Heart left ventricle (tissue), 16 donors: ENCODE measurements around the gene TXNDC12. TPM values are rescaled to one million over a fixed set of nuclear protein-coding genes. Genes with fewer than 3 reads are reported as not detected.

Experiments
- ATAC-seq, 4 donors: fragments of 200-7000 bp; cut with Tn5 transposase; one replicate each; pipeline ENCODE4 v1.9.1; 2020 to 2022; ENCODE audit warnings: moderate library complexity in 4 of 4, mild to moderate bottlenecking in 3 of 4, moderate number of reproducible peaks in 1 of 4
- DNase-seq, 5 donors: peaks; one replicate each; pipeline ENCODE4 v3.0.0-alpha.2; 2020
- H3K27ac ChIP-seq, 12 donors: fragments of 200-600 bp; sonication (generic) in 4 of 12; one replicate each; pipeline versions ENCODE4 v1.5.0 to v1.8.0; 2016 to 2022; ENCODE audit warnings: mild to moderate bottlenecking in 2 of 12
- H3K27me3 ChIP-seq, 9 donors: fragments of 200-600 bp; sonication (generic) in 2 of 9; one replicate each; pipeline versions ENCODE4 v1.5.1 to v1.8.0; 2016 to 2022; ENCODE audit warnings: mild to moderate bottlenecking in 3 of 9
- H3K36me3 ChIP-seq, 9 donors: fragments of 200-600 bp; sonication (generic) in 2 of 9; one replicate each; pipeline versions ENCODE4 v1.5.0 to v1.8.0; 2018 to 2022; ENCODE audit warnings: mild to moderate bottlenecking in 2 of 9
- H3K4me1 ChIP-seq, 12 donors: fragments of 200-600 bp; sonication (generic) in 4 of 12; one replicate each; pipeline versions ENCODE4 v1.5.0 to v1.8.0; 2016 to 2022; ENCODE audit warnings: mild to moderate bottlenecking in 3 of 12
- H3K4me3 ChIP-seq, 12 donors: fragments of 200-600 bp; sonication (generic) in 4 of 12; one replicate each; pipeline versions ENCODE4 v1.5.0 to v1.8.0; 2017 to 2022; ENCODE audit warnings: mild to moderate bottlenecking in 9 of 12, moderate library complexity in 4 of 12
- H3K9me3 ChIP-seq, 12 donors: fragments of 200-600 bp; sonication (generic) in 4 of 12; one replicate each; pipeline versions ENCODE4 v1.5.0 to v1.8.0; 2016 to 2022; ENCODE audit warnings: mild to moderate bottlenecking in 1 of 12
- POLR2A ChIP-seq, 2 donors: fragments of 450-650 bp; IDR thresholded peaks; one replicate each; pipeline ENCODE4 v1.6.1; 2017; ENCODE audit warnings: antibody characterized with exemption in 2 of 2, mild to moderate bottlenecking in 2 of 2, moderate library complexity in 2 of 2
- WGBS, 4 donors: extraction: QIAGEN DNeasy Blood & Tissue Kit in 2 of 4; methylation state at CpG; one replicate each; pipeline versions ENCODE4 v1.1.5 to v1.1.7; 2013 to 2018; 5-methylcytosine and 5-hydroxymethylcytosine counted together
- intact Hi-C, 10 donors: fragments of 100-400 bp; cut with DNase I; formaldehyde crosslinking; loops; one replicate each; pipeline versions ENCODE4 v1.11.1 to v1.14.2; 2022
- polyA plus RNA-seq, 2 donors: library from polyadenylated mRNA; stranded (reverse); fragments of 200-250 nt; gene quantifications; one replicate each; pipeline ENCODE4 v1.2.3, GENCODE V29; 2013
- total RNA-seq, 9 donors: library from RNA; depleted of rRNA in 2 of 9; stranded (reverse); fragments of >200 nt in 2 of 9; fragmentation: NEBNext Ultra II Directional in 3 of 9; extraction: Animal tissue kit (Norgen Biotek cat#: 25700) in 3 of 9; gene quantifications; one replicate each; pipeline versions ENCODE4 v1.1.0 to v1.2.4, GENCODE V29; 2016 to 2023
- TF ChIP-seq, protein P1 (sequence below), 12 donors: fragments of 200-600 bp; sonication (generic) in 4 of 12; IDR thresholded peaks; one replicate each; pipeline versions ENCODE4 v1.5.0 to v1.8.0; 2018 to 2022; ENCODE audit warnings: antibody characterized with exemption in 12 of 12, mild to moderate bottlenecking in 5 of 12
- donor health status: ischemic (EF 13 %, LVEDD 7.1; RV severe dilation, severe dysfunction).
- donor health status: healthy with polysubstance abuse.
- donor health status: DM: no; HTN: yes; CAD: no.
- donor health status: DM: no; HTN: no; CAD: no.
- donor health status: ischemic (EF 25% LVEDD 6.9; RV normal size, moderate dysfunction).
- donor health status: ischemic (EF 25% LVEDD 5.7; RV mildly dilated, moderate dysfunction).
- donor health status: healthy.
- donor health status: DM: yes; HTN: yes; CAD: no.
- donor health status: ischemic (EF 35%, LVEDD 5.7; RV mildly dilated, moderate dysfunction).
- donor health status: nonischemic (EF 11% LVEDD 7.7; RV severe dilation, severe dysfunction).
- donor health status: DM: yes; HTN: yes; CAD: no.
- donor health status: PGD.
- donor health status: ischemic (EF 29% LVEDD 5.4; RV normal size, mild dysfunction).
- donor health status: nonischemic (EF 23%, LVEDD 6.1; RV moderate dilation, normal function).

Gene TXNDC12
- total and polyA plus RNA-seq, 11 donors = 7.7 to 42.9 (median 26.2) TPM

- intact Hi-C loops = loop anchor here in 8 of 10 donors (1.0 to 5.0 kb wide), 3 partner anchors 105 kb away; no protein-coding TSS in a partner anchor
- peak; percentile 69 to 94 (median 88) for ATAC-seq
- no peak overlapping the region for H3K27ac ChIP-seq
- H3K9me3 ChIP-seq = no peaks in the 10 kb centered on the region
- peaks cover 0 to 35% (median 5%) of the 10 kb centered on the region in 9 donors for H3K27me3 ChIP-seq
- H3K4me1 ChIP-seq = no peaks in the 10 kb centered on the region
- TF ChIP-seq, protein P1, sequence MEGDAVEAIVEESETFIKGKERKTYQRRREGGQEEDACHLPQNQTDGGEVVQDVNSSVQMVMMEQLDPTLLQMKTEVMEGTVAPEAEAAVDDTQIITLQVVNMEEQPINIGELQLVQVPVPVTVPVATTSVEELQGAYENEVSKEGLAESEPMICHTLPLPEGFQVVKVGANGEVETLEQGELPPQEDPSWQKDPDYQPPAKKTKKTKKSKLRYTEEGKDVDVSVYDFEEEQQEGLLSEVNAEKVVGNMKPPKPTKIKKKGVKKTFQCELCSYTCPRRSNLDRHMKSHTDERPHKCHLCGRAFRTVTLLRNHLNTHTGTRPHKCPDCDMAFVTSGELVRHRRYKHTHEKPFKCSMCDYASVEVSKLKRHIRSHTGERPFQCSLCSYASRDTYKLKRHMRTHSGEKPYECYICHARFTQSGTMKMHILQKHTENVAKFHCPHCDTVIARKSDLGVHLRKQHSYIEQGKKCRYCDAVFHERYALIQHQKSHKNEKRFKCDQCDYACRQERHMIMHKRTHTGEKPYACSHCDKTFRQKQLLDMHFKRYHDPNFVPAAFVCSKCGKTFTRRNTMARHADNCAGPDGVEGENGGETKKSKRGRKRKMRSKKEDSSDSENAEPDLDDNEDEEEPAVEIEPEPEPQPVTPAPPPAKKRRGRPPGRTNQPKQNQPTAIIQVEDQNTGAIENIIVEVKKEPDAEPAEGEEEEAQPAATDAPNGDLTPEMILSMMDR (IDR thresholded peaks at IDR 0.05) = peak; percentile 69 to 92 (median 87)
- TF ChIP-seq POLR2A (IDR thresholded peaks at IDR 0.05) = no peak
- no peaks in the 10 kb centered on the region for H3K36me3 ChIP-seq
- H3K4me3 ChIP-seq = no peak overlapping the region
- peak in 2 of 5 donors; percentile 50 to 58 for DNase-seq
- 50 to 56% (median 52%) methylated on average over 9 of the region's 9 CpGs for WGBS, 4 donors
Observed at GRCh38 chr1:52002038-52002917, 52.7 kb downstream of the TXNDC12 start.

- Histone ChIP-seq H3K4me1 (no peaks in the 10 kb centered on the region), H3K4me3 (no peak overlapping the region), H3K27me3 (peaks cover 0 to 31% (median 0%) of the 10 kb centered on the region in 9 donors), H3K9me3 (no peaks in the 10 kb centered on the region), H3K36me3 (no peaks in the 10 kb centered on the region), H3K27ac (no peak overlapping the region)
- no peak for TF ChIP-seq POLR2A (IDR thresholded peaks at IDR 0.05)
- TF ChIP-seq, protein P1 (IDR thresholded peaks at IDR 0.05) = no peak
- 54 to 88% (median 84%) methylated on average over 1 of the region's 1 CpG for WGBS, 4 donors
- DNase-seq = no peak
- intact Hi-C loops = no loop called here
- ATAC-seq = no peak
Observed at GRCh38 chr1:51998701-51999100, 56.3 kb downstream of the TXNDC12 start.

- ATAC-seq = no peak
- Histone ChIP-seq H3K4me1 (no peaks in the 10 kb centered on the region), H3K36me3 (no peaks in the 10 kb centered on the region), H3K27me3 (peaks cover 0 to 38% (median 4%) of the 10 kb centered on the region in 9 donors), H3K27ac (no peak overlapping the region), H3K9me3 (no peaks in the 10 kb centered on the region), H3K4me3 (no peak overlapping the region)
- intact Hi-C loops = no loop called here
- TF ChIP-seq, protein P1 (IDR thresholded peaks at IDR 0.05) = no peak
- TF ChIP-seq POLR2A (IDR thresholded peaks at IDR 0.05) = no peak
- WGBS, 4 donors = 39 to 45% (median 43%) methylated on average over 5 of the region's 5 CpGs
- DNase-seq = no peak
Observed at GRCh38 chr1:51997974-51998382, 57.0 kb downstream of the TXNDC12 start.

- ATAC-seq (peak in 3 of 4 donors; percentile 60 to 85 (median 74)), DNase-seq (peak in 4 of 5 donors; percentile 11 to 73 (median 25))
- Histone ChIP-seq H3K9me3 (no peaks in the 10 kb centered on the region), H3K4me1 (peaks cover 0 to 10% (median 0%) of the 10 kb centered on the region in 12 donors), H3K27me3 (peaks cover 16 to 60% (median 36%) of the 10 kb centered on the region in 9 donors), H3K36me3 (no peaks in the 10 kb centered on the region), H3K27ac (no peak within 1 kb of the TSS), H3K4me3 (peak within 1 kb of the TSS in 11 of 12 donors; percentile 19 to 56 (median 40))
- TF ChIP-seq POLR2A (IDR thresholded peaks at IDR 0.05) = no peak
- TF ChIP-seq, protein P1 (IDR thresholded peaks at IDR 0.05) = no peak
- WGBS, 4 donors = 0 to 1% (median 1%) methylated on average over 3 to 46 of the region's 46 CpGs
- intact Hi-C loops = loop anchor here in 1 of 10 donors (5.0 kb wide), 1 partner anchor 78 kb away; no protein-coding TSS in a partner anchor
Observed at GRCh38 chr1:51990478-51990965, 64.5 kb downstream of the TXNDC12 start, which contains the start of gene RAB3B. RAB3B (minus strand) TSS chr1:51990700; CDS start chr1:51977117, 13,583 bp downstream.
